ENCODE data around the gene ATP5MC3.

- TF ChIP-seq CTCF (IDR thresholded peaks at IDR 0.05) (no peak), POLR2A (IDR thresholded peaks at IDR 0.05) (no peak)
These were observed 29.3 kb downstream of the ATP5MC3 start for GRCh38 chr2:175152242-175152641.

Data from uterus (tissue), 2 donors.